DOHH2 (cell line): ENCODE results near the gene CCDC87.

Experiments
- H3F3A ChIP-seq: fragments of 200-600 bp; sonication (generic), shearing (Covaris generic); 2 replicates; pipeline ENCODE4 v1.6.0; 2016; ENCODE audit warnings: antibody characterized with exemption, mild to moderate bottlenecking; ENCODE audit not compliant: control insufficient read depth, insufficient read depth
- H3K27ac ChIP-seq: fragments of 200-600 bp; sonication (generic); 2 replicates; pipeline ENCODE4 v1.5.1; 2014; ENCODE audit warnings: low read depth, mild to moderate bottlenecking, low read length, moderate library complexity
- H3K27me3 ChIP-seq: fragments of 200-600 bp; sonication (generic); 2 replicates; pipeline ENCODE4 v1.6.1; 2014; ENCODE audit warnings: mild to moderate bottlenecking, low read length, mixed read lengths; ENCODE audit not compliant: control insufficient read depth
- H3K36me3 ChIP-seq: fragments of 200-600 bp; sonication (generic); 2 replicates; pipeline ENCODE4 v1.6.1; 2014; ENCODE audit warnings: mild to moderate bottlenecking, low read length, moderate library complexity, mixed read lengths; ENCODE audit not compliant: control insufficient read depth
- H3K4me1 ChIP-seq: fragments of 200-600 bp; sonication (generic); 2 replicates; pipeline ENCODE4 v1.6.1; 2014; ENCODE audit warnings: mild to moderate bottlenecking, low read length, mixed read lengths; ENCODE audit not compliant: control insufficient read depth
- H3K4me2 ChIP-seq: fragments of 200-600 bp; sonication (generic); 2 replicates; pipeline ENCODE4 v1.6.0; 2014; ENCODE audit warnings: mild to moderate bottlenecking, low read length, moderate library complexity
- H3K4me3 ChIP-seq: fragments of 200-600 bp; sonication (generic); 2 replicates; pipeline ENCODE4 v1.5.1; 2014; ENCODE audit warnings: mild to moderate bottlenecking, low read length, mixed read lengths
- H3K79me2 ChIP-seq: fragments of 200-600 bp; sonication (generic); 2 replicates; pipeline ENCODE4 v1.6.1; 2014; ENCODE audit warnings: mild to moderate bottlenecking, low read length, mixed read lengths; ENCODE audit not compliant: control insufficient read depth
- H3K9me2 ChIP-seq: fragments of 200-600 bp; sonication (generic); replicated peaks from 2 replicates; pipeline ENCODE4 v1.6.1; 2014; ENCODE audit warnings: mild to moderate bottlenecking, low read length, mixed read lengths; ENCODE audit not compliant: control insufficient read depth
- H3K9me3 ChIP-seq: fragments of 200-600 bp; sonication (generic); 2 replicates; pipeline ENCODE4 v1.6.1; 2014; ENCODE audit warnings: antibody characterized with exemption, low read length, mixed read lengths; ENCODE audit not compliant: control insufficient read depth, insufficient read depth
- H4K20me1 ChIP-seq: fragments of 200-600 bp; sonication (generic); 2 replicates; pipeline ENCODE4 v1.6.0; 2014; ENCODE audit warnings: low read depth, mild to moderate bottlenecking, antibody characterized with exemption, low read length, moderate library complexity; ENCODE audit not compliant: control insufficient read depth, insufficient read depth
- EZH2phosphoT487 ChIP-seq: fragments of 200-600 bp; sonication (generic); IDR thresholded peaks from 2 replicates; pipeline ENCODE4 v1.6.1; 2017; ENCODE audit warnings: borderline replicate concordance, mild to moderate bottlenecking, antibody characterized with exemption, low read length, moderate library complexity, mixed read lengths
- TF ChIP-seq, protein P1 (sequence below): fragments of 200-600 bp; sonication (generic); IDR thresholded peaks from one replicate; pipeline ENCODE4 v1.5.1; 2014; ENCODE audit warnings: antibody characterized with exemption, mild to moderate bottlenecking, low read depth, low read length; ENCODE audit not compliant: poor library complexity, severe bottlenecking

The CCDC87 gene

DNA sequence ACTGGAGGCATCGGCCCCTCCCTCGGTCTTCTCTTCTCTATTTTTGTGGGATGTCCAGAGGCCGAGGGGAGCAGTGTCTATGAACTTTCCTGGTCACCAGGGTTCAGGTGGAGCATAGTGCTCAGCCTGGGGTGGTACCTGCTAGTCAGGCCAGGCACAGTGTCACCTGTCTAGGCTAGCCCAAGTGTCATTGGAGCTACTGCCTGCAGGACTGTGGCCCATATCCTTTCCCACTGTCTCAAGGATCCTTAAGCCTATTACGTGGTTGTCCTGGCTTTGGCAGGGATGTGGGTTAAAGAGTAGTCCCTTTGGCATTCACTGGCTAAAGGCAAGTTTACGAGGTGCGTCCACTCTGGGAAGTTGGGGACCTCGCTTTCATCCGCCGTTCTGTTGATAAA is 32.9 kb upstream of the CCDC87 start:
- Histone ChIP-seq H3K27me3 (no peaks in the 10 kb centered on the region), H3K79me2 (peaks cover 100% of the 10 kb centered on the region), H3K36me3 (peaks cover 100% of the 10 kb centered on the region), H3K4me3 (no peak overlapping the region), H3K9me2 (no peaks in the 10 kb centered on the region), H3K4me1 (peaks cover 16% of the 10 kb centered on the region), H3K27ac (no peak overlapping the region), H3K9me3 (no peaks in the 10 kb centered on the region), H4K20me1 (peaks cover 59% of the 10 kb centered on the region), H3F3A (peaks cover 20% of the 10 kb centered on the region), H3K4me2 (no peak overlapping the region)
- TF ChIP-seq EZH2phosphoT487: no peak
- TF ChIP-seq, protein P1, sequence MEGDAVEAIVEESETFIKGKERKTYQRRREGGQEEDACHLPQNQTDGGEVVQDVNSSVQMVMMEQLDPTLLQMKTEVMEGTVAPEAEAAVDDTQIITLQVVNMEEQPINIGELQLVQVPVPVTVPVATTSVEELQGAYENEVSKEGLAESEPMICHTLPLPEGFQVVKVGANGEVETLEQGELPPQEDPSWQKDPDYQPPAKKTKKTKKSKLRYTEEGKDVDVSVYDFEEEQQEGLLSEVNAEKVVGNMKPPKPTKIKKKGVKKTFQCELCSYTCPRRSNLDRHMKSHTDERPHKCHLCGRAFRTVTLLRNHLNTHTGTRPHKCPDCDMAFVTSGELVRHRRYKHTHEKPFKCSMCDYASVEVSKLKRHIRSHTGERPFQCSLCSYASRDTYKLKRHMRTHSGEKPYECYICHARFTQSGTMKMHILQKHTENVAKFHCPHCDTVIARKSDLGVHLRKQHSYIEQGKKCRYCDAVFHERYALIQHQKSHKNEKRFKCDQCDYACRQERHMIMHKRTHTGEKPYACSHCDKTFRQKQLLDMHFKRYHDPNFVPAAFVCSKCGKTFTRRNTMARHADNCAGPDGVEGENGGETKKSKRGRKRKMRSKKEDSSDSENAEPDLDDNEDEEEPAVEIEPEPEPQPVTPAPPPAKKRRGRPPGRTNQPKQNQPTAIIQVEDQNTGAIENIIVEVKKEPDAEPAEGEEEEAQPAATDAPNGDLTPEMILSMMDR: no peak

DNA sequence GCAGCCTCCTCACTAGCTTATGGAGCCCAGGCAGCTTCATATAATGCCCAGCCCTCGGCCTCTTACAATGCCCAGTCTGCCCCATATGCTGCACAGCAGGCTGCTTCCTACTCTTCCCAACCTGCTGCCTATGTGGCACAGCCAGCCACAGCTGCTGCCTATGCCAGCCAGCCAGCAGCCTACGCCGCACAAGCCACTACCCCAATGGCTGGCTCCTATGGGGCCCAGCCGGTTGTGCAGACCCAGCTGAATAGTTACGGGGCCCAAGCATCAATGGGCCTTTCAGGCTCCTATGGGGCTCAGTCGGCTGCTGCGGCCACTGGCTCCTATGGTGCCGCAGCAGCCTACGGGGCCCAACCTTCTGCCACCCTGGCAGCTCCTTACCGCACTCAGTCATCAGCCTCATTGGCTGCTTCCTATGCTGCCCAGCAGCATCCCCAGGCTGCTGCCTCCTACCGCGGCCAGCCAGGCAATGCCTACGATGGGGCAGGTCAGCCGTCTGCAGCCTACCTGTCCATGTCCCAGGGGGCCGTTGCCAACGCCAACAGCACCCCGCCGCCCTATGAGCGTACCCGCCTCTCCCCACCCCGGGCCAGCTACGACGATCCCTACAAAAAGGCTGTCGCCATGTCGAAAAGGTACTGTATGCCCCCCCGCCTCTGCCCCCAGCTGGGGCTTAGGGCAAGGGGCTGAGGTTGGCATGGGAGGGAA is 32.3 kb upstream of the CCDC87 start:
- H3K79me2 ChIP-seq: peaks cover 100% of the 10 kb centered on the region
- H3K27ac ChIP-seq: no peak overlapping the region
- H3K9me2 ChIP-seq: no peaks in the 10 kb centered on the region
- peaks cover 63% of the 10 kb centered on the region for H4K20me1 ChIP-seq
- peaks cover 14% of the 10 kb centered on the region for H3F3A ChIP-seq
- H3K4me2 ChIP-seq: no peak overlapping the region
- no peaks in the 10 kb centered on the region for H3K27me3 ChIP-seq
- no peak for TF ChIP-seq EZH2phosphoT487
- TF ChIP-seq, protein P1: no peak
- H3K36me3 ChIP-seq: peaks cover 100% of the 10 kb centered on the region
- no peak overlapping the region for H3K4me3 ChIP-seq
- no peaks in the 10 kb centered on the region for H3K9me3 ChIP-seq
- peaks cover 20% of the 10 kb centered on the region for H3K4me1 ChIP-seq

DNA sequence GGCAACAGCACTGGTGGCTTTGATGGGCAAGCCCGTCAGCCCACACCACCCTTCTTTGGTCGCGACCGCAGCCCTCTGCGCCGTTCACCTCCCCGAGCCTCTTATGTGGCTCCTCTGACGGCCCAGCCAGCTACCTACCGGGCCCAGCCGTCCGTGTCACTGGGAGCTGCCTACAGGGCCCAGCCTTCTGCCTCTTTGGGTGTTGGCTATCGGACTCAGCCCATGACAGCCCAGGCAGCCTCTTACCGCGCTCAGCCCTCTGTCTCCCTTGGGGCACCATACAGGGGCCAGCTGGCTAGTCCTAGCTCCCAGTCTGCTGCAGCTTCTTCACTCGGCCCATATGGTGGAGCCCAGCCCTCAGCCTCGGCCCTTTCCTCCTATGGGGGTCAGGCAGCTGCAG is 31.6 kb upstream of the CCDC87 start:
- Histone ChIP-seq H3K9me3 (no peaks in the 10 kb centered on the region), H3K79me2 (peaks cover 100% of the 10 kb centered on the region), H4K20me1 (peaks cover 67% of the 10 kb centered on the region), H3K36me3 (peaks cover 98% of the 10 kb centered on the region), H3K4me3 (no peak overlapping the region), H3K27me3 (no peaks in the 10 kb centered on the region), H3K9me2 (no peaks in the 10 kb centered on the region), H3K4me1 (peaks cover 26% of the 10 kb centered on the region), H3K27ac (no peak overlapping the region), H3K4me2 (no peak overlapping the region), H3F3A (peaks cover 7% of the 10 kb centered on the region)
- no peak for TF ChIP-seq EZH2phosphoT487
- TF ChIP-seq, protein P1: no peak
